SH-SY5Y (cell line): ENCODE measurements around the gene LIN37.

Source experiments
- GATA2 ChIP-seq: IDR thresholded peaks from 2 replicates; pipeline ENCODE4 v1.6.1; 2011; ENCODE audit warnings: mild to moderate bottlenecking, low read depth, low read length
- GATA3 ChIP-seq: IDR thresholded peaks from 2 replicates; pipeline ENCODE4 v1.6.1; 2011; ENCODE audit warnings: low read depth, mild to moderate bottlenecking, low read length, moderate library complexity

The LIN37 gene

DNA sequence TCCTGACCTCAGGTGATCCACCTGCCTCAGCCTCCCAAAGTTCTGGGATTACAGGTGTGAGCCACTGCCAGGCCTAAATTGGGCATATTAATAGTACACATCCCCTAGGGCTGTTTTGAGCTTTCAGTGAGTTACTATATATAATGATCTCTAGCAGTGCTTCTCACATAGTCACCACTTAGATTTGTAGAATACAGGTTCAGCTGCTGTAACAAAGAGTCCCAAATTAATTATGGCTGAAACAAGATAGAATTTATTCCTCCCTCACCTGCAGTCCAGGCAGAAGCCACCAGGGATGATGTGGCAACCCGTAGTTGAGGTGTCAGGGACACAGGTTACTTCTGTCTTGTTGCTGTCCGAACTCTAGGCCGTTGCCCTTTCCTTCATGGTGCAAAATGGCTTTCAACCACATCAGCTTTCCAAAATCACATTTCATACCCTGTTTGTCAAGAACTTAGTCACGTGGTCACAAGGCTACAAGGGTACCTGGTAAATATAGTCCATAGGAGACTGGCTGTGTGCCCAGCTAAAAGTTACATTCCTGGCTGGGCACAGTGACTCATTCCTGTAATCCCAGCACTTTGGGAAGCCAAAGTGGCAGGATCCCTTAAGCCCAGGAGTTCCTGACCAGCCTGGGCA, 12.5 kb downstream of the LIN37 start:
- no peak for TF ChIP-seq GATA2
- TF ChIP-seq GATA3: no peak

DNA sequence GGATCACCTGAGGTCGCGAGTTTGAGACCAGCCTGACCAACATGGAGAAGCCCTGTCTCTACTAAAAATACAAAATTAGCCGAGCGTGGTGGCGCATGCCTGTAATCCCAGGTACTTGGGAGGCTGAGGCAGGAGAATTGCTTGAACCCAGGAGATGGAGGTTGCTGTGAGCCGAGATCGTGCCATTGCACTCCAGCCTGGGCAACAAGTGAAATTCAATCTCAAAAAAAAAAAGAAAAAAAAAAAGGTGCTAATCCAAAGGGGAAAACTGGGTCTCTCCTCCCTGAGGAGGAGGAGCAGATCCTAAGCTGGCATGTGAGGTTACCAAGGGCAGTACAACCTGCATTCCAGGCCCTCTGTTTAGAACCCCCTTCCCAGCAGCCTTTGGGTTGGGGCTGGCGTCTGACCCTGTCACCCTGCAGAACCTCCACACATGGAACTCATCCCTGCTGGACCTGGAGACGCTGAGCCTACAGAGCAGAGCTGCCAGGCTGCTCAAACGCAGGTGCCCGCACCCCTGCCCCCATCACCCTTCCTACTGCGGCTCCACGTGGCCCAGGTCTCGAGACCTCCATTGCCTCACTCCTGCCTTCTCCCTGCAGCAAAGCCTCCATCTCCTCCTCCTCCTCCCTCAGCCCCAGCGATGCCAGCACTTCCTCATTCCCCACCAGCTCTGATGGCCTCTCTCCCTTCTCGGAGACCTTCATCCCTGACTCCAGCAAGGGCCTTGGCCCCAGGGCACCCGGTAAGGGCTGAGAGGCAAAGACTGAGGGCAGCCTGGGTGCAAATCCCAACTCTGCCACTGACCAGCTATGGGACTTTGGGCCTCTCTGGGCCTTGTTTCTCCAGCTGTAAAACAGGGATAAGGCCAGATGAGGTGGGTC, 16.3 kb downstream of the LIN37 start:
- TF ChIP-seq GATA3: no peak
- no peak for TF ChIP-seq GATA2

DNA sequence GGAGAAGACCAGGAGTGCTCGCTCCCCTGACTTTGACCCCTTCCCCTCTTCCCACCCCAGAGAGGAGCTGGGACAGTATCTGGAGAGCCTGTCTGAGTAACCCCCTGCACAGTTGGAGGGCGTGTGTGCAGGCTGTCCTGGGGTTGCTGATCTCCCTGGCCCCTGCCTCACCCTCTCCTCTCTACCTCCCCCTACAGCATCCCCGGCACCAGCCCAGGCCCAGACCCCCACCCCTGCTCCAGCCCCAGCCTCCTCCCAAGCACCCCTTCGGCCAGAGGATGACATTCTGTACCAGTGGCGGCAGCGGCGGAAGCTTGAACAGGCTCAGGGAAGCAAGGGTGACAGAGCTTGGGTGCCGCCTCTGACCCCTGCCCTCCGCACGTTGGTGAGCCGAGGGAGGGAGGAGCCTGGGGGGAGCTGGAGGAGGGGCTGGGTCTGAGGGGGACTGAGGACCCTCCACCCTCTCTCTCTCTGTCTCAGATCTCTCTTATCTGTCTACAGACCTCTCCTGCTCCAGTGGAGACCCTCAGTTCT, 18.3 kb downstream of the LIN37 start:
- TF ChIP-seq GATA3: no peak
- no peak for TF ChIP-seq GATA2

DNA sequence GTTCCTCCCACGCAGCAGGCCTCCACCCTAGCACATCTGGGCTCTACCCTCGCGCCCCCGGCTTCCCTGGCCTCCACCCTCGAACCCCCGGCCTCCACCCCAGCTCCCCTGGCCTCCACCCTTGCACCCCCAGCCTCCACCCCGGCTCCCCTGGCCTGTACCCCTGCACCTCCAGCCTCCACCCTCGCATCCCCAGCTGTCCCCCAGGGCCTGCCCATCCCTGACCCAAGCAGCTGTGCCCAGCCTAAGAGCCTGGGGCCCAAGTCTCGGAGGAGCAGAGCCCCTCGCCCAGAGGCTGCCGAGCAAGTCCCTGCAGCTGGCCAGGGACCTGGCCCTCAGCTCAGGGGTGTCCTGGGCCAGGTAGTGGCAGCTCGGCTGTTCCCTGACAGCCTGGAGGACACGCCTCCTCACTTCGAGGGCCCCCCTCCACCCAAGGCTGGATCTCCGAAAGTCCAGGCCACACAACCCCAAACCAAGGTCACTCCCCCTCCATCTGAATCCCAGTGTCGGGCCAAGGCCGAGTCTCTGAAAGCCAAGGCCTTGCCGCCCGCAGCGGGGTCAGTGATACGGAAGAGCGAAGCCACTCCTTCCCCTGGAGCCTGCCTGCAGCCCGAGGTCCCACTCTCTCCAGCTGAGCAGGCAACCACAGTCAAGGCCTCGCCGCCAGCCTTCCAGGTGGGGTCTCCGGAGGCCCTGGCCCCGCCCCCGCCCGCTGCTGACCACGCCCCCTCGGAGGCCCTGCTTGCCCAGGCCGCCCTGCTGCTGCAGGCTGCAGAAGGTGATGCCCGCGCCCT, 19.1 kb downstream of the LIN37 start:
- TF ChIP-seq GATA2 (no peak), GATA3 (no peak)

DNA sequence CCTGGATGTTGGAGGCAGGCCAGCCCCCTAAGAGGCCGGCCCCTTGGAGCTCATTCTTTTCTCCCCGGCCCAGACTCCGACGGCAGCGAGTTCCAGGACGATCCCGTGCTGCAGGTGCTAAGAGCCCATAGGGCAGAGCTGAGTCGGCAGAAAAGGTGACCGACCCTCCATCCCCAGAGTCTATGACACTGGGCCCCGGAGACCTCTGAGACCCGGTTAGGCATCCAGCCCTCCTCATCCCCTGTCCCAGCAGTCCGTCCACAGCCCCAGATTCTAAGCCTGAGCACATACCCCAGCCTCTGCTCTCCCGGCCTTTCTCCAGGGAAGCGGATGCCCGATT, 19.7 kb downstream of the LIN37 start:
- TF ChIP-seq GATA2: no peak

DNA sequence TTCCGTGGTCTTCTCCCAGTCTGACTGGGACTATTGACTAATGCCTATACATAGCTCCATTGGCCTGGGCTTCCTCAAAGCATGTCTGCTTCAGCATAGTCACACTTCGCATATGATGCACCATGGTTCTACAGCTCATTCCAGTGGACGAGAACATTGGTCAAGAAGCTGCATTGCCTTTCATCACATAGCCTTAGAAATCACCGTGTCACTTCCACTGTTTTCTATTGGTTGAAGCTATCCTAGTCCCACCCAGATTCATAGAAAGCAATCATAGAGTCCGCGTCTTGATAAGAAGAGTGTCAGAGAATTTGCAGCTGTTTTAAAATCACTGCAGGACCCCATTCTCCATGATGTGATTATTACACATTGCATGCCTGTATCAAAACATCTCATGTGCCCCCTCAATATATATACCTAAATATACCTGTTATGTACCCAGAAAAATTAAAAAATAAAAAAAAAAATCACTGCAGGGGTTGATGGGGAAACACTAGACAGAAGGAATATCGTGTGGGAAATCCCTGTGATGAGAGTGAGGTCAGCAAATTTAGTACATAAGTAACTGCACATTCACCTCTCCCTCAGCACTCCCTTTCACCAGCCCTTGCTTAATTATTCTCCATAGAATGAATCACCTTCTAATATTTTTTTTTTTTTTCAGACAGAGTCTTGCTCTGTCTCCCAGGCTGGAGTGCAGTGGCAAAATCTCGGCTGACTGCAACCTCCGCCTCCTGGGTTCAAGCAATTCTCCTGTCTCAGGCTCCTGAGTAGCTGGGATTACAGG, 24.8 kb downstream of the LIN37 start:
- TF ChIP-seq GATA2 (no peak), GATA3 (no peak)

DNA sequence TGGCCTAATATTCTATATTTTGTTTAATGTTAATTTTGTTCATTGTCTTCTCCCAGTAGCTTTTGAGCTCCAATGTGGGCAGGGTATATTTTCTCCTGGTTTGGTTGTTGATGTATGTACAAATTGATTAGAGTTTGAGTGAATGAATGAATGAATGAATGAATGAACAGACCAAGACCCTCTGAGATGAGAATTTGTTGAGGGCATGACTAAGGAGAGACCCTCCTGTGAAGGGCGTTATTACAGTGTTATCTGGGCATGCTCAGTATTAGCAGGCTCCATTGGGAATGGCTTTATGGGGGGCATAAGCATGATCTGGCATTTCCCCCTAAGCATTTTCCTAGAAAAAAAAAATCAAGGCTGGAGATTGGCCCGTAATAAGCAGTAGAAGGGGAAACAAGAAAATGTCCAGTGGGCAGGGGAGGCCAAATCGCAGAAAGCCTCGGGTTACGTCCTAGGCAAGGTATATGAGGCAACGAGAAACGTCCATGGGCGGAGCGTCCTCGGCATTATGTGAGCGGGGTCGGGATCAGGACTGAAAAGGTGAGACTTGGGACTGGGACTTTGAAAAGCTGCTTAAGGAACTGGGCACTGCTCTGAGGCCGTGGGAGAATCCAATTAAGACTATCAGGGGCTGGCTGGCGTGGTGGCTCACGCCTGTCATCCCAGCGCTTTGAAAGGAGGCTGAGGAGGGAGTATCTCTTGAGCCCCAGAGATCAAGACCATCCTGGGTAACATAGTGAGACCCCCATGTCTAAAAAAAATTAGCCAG, 26.1 kb downstream of the LIN37 start:
- TF ChIP-seq GATA2: no peak
- TF ChIP-seq GATA3: no peak

DNA sequence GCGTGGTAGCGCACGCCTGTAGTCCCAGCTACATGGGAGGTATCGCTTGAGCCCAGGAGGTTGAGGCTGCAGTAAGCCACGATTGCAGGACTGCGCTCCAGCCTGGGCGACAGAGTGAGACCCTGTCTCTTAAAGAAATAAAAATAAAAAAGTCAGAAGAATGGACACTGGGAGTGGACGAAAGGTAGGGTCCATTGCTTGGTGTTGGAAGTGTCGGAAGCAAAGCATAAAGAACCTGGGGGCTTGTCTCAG, 26.6 kb downstream of the LIN37 start:
- no peak for TF ChIP-seq GATA2
- no peak for TF ChIP-seq GATA3

DNA sequence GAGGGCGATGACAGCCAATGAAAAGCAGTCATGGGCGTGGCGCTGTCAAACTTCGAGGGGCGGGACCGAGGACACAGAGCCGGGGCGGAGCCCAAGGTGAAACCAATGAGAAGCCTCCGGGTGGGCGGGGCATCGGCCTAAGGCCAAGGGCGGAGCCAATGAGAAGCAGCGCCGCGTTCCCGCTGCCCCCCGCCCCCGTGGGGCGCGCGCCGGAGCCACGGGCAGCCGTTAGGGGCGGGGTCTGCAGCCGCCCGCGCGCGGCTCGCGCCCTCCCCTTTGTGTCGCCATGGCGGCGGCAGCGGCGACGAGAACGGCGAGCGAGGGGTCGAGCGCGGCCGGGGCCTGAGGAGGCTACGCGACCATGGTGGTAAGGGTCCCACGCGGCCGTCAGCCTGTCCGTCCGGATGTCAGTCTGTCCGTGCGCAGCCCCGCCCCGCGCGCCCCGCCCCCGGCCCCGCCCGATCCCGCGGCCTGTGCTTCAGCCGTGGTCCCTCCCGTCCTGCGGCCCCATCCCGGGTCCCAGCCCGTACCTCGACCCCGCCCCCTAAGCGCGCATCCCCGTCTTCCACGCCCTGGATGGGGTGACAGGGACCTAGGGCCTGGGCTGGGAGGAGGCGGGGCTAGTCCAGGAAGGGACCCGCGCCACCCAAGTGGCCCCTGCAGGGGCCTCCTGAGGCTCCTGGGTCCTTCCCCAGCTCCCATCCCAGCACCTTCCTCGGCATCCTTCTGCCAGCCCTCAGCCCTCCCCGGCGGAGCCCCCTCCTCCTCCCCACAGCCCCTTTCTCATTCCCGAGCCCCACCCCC, 27.1 kb downstream of the LIN37 start, which contains the start of gene ARHGAP33:
TSS of gene ARHGAP33 (plus strand) at position 267 of the 804 bp plus-strand sequence. CDS start at position 362, 95 bp downstream.
- TF ChIP-seq GATA3: no peak
- TF ChIP-seq GATA2: no peak

DNA sequence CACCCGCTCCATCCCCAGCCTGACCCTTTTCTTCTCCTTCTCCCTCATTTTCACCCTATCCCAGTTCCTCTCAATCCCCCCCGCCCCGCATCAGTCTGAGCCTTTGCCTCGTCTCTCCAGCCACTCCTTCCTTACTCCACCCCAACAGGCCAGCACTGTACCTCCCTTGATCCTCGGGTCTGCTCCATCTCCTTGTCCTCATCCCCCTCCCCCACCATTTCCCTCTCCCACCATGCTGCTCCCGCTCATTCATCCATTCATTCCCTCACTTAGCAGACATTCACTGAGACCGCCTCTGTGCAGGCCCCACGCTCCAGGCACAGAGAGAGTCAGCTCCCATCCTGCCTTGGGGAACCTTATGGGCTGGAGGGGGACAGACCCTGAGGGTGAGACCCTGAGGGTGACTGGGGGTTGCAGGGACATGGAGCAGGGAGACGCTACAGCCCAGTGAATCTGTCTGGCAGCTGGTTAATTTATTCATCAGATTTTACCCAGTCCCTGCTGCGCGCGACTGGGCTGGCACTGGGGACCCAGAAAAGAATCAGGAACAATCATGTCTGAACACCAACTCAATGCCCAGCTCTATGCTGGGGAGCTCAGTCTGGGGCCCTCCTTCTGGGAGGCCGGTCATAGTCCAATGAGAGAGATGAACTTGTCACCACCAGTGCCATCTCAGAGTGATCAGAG, 27.9 kb downstream of the LIN37 start:
- TF ChIP-seq GATA2: no peak

DNA sequence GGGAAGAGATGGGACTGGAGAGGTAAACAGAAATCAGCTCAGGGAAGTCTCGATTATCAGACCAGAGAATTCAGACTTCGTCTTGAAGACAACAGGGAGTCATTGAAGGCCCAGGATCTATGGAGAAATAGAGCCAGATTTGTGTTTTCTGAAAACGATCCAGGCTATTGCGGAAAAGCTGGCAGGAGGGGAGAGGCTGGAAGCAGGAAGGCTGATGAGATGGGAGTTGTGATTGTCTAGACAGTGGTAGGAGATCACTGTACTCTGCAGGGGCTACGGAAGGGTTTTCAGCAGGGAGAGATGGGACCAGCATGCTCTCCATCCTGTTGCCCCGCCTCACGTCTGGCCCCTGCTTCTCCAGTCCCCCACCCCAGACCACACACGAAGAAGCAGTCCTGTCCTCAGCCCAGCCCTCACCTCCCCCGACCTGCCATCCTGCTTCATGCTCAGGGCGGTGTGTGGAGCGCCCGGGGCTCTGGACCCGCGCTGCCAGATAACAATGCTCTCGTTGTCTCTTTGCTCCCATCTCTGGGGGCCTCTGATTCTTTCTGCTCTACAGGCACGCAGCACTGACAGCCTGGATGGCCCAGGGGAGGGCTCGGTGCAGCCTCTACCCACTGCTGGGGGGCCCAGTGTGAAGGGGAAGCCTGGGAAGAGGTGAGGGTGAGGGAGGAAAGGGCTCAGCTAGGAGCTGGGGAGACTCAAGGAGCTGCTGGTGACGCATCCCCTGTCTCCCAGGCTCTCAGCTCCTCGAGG, 28.9 kb downstream of the LIN37 start:
- no peak for TF ChIP-seq GATA3
- TF ChIP-seq GATA2: no peak
